Brain pericyte (primary cell): ENCODE data around the gene NUP35.
"Not testable (repeated sequence)": the region's sequence is repeated elsewhere in the genome, so short reads cannot be mapped to it uniquely, and the experiment has no call there.

Experiments used
- DNase-seq: peaks from one replicate; pipeline ENCODE4 v3.0.0-alpha.2; 2012; ENCODE audit warnings: low read depth, low spot score

NUP35 gene

DNA sequence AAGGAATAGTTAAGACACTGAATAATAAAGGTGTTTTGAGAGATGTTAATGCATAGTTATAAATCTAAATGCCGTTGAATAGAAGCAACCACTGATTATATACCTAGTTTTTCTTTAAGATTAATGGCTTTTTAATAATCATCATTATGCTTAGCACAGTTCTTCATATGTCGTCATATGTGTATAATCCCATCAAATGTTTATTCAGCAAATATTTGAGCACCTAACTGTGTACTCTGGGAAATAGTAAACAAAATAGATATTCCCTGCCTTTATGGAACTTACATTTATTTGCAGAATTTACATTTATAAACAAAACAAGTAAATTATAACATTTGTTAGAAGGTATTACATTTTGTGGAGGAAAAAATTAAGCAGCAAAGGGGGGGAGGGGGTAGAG lies 9.8 kb downstream of the NUP35 start:
- no peak for DNase-seq

DNA sequence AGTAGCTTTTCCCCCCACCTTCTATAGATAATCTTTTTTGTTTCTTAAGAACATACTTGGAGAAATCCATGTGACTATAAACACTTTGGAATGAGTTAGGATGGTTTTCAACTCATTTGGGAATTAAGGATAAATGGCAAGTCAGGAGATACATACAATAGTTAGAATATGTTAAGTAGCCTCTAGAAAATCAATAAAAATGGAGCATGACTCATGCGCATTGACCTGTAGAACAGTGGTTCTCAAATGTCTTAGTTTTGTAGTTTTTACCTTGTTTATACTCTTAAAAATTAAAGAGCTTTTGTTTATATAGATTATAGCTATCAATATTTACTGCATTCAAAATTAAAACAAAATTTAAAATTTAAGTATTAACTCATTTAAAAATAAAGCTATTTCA lies 24.7 kb downstream of the NUP35 start:
- no peak for DNase-seq

DNA sequence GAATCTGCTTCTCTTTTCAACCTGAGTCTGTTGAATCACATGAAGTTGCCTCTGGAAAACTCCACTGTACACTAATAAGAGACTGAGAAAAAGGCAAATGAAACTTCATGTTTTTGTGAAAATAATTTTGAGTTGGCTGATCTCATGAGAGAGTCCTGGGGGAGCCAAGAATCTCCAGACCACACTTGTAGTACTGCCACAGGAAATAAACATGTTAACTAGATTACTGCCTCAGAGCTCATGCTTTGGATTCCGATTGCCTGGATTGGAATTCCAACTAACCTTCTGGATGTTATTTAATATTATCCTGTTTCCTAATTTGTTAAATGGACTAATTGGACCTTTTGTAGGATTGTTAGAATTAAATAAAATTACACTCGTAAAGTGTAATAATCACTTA lies 25.2 kb downstream of the NUP35 start:
- peak; percentile 7 for DNase-seq

DNA sequence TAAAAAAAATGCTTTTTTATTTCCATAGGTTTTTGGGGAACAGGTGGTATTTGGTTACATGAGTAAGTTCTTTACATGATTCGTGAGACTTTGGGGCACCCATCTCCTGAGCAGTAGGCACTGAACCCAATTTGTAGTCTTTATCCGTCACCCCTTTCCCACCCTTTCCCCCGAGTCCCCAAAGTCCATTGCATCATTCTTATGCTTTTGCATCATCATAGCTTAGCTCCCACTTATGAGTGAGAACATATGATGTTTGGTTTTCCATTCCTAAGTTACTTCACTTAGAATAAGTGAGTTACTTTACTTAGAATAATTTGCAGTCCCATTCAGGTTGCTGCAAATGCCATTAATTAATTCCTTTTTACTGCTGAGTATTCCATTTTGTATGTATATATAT lies 28.0 kb downstream of the NUP35 start:
- DNase-seq = not testable (repeated sequence)

DNA sequence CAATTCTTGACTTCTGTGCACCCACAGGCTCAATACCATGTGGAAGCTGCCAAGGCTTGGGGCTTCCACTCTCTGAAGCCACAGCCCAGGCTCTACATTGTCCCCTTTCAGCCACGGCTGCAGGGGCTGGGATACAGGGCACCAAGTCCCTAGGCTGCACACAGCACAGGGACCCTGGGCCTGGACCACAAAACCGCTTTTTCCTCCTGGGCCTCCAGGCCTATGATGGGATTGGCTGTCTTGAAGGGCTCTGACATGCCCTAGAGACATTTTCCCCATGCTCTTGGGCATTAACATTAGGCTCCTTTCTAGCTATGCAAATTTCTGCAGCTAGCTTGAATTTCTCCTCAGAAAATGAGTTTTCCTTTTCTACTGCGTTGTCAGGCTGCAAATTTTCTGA lies 29.7 kb downstream of the NUP35 start:
- no peak for DNase-seq

DNA sequence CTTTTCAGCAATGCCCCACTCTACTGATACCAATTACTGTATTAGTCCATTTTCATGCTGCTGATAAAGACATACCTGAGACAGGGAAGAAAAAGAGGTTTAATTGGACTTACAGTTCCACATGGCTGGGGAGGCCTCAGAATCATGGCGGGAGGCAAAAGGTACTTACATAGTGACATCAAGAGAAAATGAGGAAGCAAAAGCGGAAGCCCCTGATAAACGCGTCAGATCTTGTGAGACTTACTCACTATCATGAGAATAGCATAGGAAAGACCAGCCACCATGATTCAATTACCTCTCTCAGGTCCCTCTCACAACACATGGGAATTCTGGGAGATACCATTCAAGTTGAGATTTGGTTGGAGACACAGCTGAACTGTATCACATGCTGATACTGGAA lies 30.5 kb downstream of the NUP35 start:
- DNase-seq = not testable (repeated sequence)

DNA sequence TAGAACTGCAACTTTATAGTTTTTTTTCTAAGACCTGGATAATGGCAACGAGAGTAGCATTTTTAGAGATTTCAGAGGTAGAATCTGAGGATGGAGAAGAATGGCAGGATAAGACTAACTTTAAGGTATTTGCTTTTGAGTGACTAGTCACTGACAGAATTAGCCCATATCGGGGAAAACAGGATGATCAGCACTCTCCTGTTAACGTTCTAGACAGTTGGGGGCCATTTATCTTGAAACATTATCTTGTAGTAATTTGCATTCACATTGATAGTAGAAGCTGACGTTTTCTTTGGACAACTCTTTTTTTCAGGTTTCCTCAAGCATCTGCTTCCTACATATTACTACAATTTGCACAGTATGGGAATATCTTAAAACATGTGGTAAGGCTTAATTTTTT lies 32.9 kb downstream of the NUP35 start:
- no peak for DNase-seq

DNA sequence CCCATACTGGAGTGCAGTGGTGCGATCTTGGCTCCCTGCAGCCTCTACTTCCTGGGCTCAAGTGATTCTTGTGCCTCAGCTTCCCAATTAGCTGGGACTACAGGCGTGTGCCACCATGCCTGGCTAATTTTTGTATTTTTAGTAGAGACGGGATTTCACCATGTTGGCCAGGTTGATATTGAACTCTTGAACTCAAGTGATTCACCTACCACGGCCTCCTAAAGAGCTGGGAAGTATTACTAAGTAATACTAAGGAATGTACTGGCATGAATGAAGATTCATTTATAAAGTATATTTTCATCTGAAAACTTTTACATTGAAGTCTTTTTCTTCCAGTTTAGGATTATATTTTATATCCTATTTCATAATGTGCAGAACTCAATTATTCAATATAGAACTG lies 38.1 kb downstream of the NUP35 start:
- DNase-seq = no peak

DNA sequence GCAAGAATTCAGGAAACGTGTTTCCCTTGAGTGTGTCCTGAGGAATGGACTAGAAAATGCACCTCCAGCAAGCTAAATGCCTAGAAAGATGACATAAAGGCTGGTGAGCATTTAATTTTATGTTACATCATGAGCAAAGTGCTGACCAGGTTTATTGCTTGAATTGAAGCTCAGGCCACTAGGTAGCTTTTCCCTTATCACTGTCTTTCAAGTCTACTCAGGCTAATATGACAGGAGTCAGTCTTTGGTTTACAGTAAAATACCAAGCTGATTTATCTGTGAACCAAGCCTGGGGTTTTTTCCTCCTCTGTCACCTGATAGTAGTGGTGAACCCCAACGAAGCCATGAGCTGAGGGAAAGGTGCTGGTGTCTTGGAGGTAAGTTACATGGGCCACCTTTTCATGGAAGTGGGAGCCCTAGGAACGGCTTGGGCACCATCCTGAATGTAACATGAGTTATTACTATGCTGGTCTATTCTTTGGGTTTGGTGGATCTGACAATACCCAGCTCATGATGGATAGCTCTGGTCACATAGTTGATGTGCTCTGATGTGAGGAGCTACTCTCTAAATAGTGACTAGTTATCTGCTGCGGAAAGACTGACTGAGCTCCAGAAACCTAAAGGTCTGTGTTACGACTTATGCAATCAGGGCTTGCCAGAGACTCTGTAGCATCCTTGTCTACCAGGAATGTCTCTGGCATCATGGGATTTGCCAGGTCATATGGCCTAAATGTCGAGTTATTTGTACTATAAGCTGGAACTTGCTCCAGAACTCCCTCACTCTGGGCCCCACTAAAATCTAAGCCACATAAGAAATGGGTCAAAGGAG lies 39.8 kb downstream of the NUP35 start:
- DNase-seq = no peak

DNA sequence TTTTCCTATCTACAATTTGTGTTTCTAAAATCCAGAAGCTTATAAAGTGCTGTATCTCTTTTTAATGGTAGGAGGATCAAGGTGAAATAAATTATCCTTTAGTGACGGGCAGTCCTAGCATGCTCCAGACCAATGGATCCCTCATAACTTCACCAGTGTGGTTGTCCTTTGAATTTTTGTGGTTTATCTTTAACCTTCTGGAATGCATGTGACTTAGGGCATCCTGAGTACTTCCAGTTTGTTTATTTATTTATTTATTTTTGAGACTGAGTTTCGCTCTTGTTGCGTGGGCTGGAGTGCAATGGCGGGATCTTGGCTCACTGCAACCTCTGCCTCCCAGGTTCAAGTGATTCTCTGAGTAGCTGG lies 40.4 kb downstream of the NUP35 start:
- no peak for DNase-seq

DNA sequence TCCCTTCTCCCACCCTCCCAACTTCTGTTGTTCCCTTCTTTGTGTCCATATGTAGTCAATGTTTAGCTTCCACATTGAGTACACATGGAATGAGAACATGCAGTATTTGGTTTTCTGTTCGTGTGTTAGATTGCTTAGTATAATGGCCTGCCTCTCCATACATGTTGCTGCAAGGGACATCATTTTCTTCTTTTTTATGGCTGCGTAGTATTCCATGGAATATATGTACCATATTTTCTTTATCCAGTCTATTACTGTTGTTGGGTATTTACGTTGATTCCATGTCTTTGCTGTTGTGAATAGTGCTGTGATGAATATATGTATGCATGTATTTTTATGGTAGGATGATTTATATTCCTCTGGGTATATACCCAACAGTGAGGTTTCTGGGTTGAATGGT lies 42.0 kb downstream of the NUP35 start:
- no peak for DNase-seq

DNA sequence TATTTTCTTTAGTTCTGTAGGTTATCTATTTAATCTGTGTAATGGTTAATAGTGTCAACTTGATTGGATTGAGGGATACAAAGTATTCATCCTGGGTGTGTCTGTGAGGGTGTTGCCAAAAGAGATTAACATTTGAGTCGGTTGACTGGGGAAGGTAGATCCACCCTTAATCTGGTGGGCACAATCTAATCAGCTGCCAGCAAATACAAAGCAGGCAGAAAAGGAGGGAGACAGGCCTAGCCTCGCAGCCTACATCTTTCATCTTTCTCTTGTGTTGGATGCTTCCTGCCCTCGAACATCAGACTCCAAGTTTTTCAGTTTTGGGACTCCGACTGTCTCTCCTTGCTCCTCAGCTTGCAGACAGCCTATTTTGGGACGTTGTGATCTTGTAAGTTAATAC lies 42.7 kb downstream of the NUP35 start:
- DNase-seq = not testable (repeated sequence)

DNA sequence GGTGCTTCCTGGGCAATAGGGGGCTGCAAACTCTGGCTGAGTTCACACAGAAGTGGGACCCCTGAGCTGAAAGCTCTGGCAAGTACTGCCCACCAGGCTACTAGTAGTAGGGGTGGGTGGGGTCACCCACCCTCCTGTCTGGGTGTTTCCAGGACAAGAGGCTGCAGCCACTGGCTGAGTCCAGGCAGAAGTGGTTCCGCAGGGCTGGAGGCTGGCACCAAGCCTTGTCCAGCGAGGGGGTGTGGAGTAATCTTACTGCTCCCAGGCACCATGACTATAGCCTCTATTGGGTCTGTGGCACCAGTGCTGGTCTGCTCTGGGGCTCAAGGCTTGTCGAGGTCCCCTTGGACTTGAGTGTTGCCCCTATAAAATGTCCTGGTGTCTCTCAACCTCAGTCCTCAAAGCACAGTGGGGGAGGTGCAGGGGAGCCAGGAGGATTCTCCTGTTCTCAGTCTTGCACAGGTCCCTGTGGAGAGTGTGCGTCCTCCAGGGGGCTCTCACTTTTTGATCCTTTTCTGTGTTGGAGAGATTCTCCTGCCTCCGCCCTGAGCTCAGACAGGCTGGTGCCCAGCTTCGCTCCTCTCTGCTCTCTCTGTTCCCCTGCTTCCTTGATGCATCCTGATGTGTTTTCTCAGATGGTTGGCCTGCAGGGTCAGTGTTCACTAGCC lies 48.1 kb downstream of the NUP35 start:
- no peak for DNase-seq

DNA sequence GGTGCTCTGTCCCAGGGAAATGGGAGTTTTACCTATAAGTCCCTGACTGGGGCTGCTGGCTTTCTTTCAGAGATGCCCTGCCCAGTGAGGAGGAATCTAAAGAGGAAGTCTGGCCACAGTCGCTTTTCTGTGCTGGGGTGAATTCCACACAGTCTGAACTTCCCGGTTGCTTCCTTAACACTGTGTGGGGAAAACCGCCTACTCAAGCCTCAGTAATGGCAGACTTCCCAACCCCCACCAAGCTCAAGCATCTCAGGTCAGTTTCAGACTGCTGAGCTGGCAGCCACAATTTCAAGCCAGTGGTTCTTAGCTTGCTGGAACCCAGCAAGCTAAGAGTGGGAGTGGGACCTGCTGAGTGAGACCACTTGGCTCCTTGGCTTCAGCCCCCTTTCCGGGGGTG lies 54.9 kb downstream of the NUP35 start:
- no peak for DNase-seq

DNA sequence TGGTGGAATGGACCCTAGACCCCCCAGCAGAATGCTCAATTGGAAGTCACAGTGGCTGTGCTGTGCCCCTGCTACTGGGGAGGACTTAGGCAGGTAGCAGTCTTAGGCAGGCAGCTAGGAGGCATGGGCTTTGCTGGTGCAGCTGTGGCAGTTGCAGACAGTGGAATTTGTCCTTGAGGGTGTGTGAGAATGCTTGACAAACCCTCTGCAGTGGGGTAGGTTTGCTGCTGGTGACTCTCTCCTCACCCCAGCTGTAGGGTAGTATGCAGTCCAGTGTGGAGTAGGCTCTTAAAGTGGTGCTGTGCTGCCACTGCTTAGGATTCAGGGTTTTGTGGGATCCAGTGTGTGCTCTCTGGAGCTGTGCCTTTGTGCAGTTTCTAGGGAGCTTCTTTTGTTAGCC lies 61.3 kb downstream of the NUP35 start:
- DNase-seq = no peak

DNA sequence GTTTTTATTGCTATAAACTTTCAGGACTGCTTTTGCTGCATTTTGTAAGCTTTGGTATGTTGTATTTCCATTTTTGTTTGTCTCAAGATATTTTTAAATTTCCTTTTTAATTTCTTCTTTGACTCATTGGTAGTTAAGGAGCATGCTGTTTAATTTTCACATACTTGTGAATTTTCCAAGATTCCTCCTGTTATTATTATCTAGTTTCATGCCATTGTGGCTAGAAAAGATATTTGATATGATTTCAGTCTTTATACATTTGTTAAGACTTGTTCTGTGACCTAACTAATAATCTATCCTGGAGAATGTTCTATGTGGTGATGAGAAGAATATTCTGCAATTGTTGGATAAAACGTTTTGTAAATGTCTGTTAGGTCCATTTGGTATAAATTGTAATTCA lies 62.1 kb downstream of the NUP35 start:
- DNase-seq = no peak

DNA sequence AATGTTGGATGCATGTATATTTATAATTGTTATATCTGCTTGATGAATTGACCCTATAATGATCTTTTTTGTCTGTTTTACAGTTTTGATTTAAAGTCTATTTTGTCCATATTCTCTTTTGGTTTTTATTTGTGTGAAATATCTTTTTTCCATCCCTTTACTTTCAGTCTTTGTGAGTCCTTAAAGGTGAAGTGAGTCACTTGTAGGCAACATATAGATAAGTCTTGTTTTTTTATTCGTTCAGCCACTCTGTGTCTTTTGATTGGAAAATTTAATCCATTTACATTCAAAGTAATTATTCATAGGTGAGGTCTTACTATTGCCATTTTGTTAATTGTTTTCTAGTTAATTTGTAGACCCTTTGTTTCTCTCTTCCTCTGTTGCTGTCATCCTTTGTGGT lies 62.5 kb downstream of the NUP35 start:
- DNase-seq = no peak

DNA sequence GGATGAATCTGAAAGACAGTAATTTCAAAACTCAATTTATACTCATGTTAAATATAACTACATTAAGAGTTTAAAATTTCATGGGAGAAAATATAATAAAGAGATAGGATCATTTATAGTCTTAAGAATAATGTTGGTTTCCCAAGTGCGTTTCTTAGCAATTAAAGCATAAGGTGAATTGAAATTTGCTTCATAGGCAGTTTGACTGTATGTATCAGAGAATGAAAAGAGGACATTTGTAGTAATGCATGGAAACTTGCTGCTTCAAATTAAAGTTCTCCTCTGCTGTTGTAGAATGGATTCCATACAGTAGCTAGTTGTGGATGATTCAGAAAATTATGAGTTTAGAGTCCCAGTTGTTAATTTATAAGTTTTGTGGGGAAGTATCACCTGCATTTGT lies 68.1 kb downstream of the NUP35 start:
- no peak for DNase-seq

DNA sequence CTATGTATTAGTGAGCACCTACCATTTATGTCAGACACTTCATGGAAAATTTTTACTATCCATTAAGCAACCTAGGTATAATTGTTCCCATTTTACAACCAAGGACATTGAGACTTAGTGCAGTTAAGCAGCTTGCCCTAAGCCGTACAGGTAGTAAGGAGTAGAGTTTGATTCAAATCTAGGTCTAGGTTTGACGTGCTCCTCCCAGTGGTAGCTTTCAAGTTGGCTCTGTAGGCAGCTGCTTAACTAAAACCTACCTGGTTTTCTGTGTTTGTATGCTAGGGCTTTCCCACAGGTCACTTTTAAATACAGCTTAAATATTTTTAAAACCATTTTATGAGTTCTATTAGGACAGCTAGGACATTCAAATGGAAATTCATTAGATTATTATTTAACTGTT lies 69.7 kb downstream of the NUP35 start:
- DNase-seq = no peak

DNA sequence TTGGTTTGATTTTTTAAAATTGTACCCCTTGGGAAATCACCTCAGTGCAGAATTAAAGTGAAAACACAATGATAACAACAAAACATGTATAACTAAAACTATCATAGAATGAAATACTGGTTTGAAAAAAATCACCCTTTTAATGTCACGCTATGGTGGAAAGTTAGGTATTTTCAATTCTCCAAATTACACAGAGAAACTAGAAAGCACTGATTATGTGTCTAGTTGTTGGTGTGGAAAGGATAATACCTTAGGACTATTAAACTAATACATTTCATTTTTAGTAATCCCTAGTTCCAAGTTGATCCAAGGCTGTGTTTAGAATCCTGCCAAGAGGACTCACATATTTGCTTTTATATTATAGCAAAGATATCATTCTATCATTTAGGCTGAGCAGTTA lies 71.2 kb downstream of the NUP35 start:
- no peak for DNase-seq

DNA sequence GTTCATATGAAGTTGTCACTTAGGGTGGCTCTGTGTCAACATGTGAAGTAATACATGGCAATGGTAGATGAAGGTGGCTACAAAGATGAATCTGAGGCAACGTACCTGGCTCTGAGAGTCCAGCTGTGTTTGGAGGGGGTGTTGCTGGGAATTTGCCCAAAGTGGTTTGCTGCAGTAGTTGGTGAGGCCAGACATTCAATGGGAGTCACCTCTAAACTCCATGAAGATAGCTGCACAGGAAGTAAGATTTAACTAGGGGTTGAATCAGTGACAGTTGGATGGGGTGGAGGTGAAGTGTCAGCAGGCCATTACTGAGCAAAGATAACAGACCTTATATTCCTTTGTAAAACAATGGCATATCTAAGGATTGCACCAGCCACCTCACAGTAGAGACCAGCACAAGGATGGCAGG lies 71.8 kb downstream of the NUP35 start:
- DNase-seq = no peak

DNA sequence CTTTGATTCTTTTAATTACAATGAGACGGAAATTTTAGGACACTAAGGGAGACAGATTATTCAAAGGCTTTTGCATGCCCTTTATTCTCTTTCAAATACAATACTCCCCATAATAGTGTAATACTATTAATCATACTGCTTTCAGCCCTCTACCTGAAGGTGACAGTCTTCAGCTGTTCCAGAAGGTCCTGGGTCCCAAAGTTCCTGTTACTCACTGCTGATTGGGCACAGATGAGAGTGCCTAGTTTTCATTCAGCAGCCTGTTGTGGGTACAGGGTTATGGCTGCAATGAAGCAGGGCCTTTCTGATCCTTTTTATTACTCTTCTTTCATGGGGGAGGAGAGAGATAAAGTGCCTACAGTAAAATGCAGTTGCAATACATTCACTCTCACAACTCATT lies 80.2 kb downstream of the NUP35 start:
- DNase-seq = no peak

DNA sequence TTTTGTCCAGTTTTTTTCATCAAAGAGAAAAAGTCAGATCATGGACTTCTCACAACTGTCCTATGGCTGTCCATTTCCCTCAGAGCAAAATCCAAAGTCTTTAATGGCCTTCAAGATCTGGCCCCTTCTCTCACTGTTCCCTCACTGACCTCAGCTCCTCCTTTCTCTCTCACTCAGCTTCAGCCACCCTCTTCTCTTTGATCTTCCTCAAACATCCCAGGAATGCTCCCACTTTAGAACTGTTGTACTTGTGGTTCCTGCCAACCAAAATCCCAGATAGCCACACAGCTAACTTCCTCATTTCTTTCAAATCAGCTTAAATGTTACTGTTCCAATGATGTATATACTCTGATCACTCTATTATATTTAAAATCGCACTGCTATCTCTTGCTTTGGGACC lies 82.9 kb downstream of the NUP35 start:
- no peak for DNase-seq
